IPS-NIHi7 (cell line): ENCODE data around the gene PIP5KL1.

ENCODE experiments used
- DNase-seq: peaks from one replicate; pipeline ENCODE4 v3.0.0; 2012; ENCODE audit warnings: mixed read lengths; ENCODE audit errors: extremely low spot score

The PIP5KL1 gene

DNA sequence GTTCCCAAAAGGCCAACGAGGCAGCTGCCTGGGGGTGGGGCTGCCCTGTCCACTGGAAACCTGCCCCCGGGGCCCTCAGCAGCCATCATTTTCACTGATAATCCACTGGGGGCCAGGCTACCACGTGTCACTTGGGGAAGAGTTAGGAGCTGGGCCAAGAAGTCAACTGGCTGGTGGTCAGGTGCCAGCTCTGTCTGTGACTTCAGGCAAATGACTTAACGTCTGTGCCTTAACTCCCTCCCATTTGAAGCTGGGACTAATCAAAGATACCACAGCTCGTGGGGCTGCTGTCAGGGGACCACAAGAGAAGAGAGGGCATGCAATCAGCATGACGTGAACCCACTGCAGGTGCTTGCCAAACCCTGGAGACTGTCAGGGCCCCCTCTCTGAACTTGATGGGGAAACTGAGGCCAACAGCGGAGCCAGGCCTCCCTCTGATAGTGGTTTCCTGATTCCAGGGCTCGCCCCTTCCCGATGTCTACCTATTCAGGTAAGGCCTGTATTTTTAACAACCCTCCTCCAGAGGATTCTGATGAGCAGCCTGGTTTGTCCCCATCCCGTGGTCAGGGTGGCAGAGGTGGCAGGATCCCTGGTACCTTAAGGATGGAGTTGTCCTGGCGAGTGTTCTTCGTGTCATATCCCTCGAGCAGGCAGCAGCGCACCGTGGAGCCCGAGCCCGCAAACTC, 19.4 kb upstream of the PIP5KL1 start:
- DNase-seq = no peak

DNA sequence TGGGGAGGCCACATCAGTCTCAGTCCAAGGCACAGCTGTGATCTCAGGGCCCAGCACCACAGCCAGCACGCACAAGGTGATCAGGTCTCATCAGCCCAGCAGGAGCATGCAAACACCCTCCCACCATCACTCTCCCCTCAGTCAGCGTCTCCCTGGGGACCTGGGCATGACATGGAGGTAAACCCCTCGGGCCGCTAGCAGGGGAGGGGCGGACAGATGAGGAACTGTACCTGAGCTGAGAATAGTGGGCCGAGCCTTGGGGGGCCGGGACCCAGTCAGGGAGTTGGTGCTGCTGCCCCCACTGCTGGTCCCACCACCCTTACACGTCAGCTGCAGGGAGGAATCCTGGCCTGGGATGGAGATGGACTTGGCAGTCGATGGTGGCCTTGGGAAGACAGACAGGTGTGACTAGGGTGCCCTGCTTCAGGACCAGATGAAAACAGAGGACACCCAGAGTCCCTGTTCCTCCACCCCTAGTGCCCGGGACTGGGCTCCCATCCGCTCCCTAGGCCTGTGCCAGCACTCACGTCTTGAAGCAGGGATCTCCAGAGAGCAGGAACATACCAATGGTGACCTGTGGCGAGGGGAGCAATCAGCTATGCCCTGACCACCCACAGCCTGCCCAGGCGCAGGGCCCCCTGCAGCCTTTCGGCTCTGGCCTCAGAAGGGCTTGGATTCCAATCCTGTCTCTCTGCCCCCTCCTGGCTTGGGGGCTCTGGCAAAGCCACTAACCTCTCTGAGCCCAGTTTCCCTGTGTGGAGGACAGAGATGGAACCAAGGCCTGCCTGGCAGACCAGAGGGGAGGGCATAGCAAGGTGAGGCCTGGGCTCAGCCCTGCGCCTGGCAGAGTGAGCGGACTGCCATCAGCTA, 17.5 kb upstream of the PIP5KL1 start:
- DNase-seq = no peak

DNA sequence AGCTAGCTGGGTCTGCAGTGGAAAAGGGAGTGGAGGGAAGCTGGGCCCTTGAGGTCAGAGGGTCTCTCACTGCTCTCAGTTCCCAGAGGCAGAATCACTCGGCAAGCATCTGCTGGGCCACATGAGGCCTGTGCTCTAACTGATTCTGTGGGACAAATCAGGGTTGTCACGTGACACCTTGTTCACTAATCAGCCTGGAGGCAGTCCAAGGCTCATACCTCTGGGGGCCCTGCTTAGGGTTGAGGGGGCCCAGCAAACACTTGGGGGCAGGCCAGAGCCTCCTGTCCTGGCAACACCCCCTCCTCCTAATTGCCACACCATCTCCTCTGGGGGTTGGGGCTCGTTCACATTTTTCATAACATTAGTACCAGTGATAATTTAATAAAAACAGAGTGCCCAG, 16.2 kb upstream of the PIP5KL1 start:
- no peak for DNase-seq

DNA sequence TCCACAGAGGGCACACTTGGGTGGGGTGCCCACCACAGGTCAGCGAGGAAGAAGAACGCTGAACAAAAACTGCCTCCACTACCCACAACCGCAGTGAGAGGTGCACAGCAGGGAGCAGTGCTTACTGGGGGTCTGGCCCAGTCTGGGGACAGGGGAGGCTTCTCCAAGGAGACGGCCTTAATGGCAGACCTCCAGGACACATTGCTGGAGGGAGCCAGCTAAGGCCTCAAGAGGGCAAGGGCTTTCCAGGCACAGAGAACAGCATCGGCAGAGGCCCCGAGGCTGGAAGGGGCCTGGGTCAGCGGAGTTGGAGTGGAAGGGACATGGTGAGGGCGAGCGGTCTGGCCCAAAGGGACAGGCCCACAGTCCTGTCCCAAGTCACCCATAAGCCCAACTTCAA, 15.4 kb upstream of the PIP5KL1 start:
- no peak for DNase-seq

DNA sequence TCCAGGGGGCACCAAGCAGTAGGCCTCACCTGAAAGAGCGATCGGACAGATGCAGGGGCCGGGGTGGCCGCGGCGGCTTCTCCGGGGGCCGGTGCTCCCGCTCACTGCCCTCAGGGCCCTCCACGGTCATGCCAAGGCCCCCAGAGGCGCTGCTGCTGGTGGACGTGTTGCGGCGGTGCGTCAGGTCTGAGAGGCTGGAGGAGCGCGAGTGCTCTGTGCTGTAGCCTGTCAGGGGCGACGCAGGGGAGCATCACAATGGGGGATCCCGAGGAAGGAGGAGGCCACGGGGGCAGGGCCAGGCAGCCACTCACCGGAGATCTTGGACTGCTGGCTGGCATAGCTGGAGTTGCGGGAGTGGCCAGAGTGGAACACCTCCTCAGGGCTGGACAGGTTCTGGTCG, 14.8 kb upstream of the PIP5KL1 start:
- no peak for DNase-seq

DNA sequence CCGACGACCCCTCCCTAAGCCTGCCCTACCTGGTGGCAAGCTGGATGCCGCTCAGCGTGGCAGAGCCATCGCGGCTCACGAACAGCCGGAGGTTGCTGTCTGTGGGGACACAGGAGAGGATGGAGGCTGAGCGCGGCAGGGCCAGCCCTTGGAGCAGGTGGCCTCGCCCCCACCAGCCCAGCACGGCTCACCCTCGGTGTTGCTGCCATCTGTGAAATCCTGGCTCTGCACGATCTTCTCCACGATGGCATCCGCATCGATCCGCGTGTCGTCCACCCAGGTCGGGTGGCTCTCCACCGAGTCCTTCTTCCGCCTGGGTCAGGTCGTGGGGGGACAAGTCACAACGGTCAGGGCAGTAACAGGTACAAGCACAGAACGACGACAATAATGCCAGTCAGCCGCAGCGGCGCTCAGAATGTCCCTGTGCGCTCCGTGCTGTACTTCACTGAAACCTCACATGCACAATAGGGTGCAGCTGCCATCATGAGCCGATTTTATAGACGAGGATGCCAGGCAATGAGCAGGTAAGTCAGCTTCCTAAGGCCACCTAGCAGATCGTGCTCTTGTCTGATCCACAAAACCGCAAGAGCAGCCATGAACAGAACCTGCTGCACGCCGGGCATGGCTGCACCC, 14.1 kb upstream of the PIP5KL1 start:
- no peak for DNase-seq

DNA sequence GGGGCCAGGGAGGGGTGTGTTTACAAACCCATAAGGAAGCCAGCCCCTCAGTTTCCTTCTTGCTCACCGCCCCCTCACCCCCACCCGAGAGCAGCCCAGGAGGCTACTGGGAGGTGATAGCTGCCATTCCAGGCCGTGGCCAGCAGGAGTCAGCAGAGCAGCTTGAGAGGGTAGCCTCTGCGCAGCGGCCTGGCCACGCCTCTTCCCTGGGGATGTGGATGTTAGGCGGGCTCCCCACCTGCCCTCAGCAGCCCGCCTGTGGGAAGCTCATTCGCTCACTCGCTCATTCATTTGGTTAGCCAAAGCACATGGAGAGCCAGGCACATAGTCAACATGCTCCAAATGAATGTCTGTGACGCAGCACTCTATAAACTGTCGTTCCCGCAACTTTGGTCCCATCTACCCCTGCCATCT, 13.2 kb upstream of the PIP5KL1 start:
- DNase-seq = peak; percentile 94

DNA sequence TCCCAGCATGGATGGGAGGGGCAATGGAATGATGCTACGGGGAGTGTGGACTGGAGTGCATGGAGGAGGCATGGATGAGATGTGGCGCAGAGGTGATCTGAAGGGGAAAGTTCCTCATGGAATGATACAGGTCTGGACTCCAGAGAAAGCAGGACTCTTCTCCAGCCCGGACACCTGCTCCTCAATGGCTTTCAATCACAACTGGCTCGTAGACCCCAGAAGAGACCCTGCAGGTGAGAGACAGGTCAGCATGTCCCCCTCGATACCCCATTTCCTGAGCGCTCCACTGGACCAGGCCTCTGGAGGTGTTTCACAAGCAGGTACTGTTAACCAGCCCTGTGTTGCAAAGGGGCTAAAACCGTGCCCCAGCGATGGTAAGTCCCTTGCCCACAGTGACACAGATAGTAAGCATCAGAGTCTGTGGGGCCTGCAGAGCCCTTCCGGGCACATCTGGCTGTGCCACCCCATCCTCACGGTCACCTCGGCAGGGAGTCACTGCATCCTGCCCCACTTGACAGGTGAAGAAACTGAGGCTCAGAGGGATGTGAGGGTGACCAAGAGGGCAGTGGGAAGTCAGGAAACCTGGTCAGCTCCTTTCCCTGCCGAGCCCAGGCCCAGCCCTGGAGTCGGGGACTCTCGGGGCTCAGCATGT, 12.6 kb upstream of the PIP5KL1 start:
- DNase-seq = no peak

DNA sequence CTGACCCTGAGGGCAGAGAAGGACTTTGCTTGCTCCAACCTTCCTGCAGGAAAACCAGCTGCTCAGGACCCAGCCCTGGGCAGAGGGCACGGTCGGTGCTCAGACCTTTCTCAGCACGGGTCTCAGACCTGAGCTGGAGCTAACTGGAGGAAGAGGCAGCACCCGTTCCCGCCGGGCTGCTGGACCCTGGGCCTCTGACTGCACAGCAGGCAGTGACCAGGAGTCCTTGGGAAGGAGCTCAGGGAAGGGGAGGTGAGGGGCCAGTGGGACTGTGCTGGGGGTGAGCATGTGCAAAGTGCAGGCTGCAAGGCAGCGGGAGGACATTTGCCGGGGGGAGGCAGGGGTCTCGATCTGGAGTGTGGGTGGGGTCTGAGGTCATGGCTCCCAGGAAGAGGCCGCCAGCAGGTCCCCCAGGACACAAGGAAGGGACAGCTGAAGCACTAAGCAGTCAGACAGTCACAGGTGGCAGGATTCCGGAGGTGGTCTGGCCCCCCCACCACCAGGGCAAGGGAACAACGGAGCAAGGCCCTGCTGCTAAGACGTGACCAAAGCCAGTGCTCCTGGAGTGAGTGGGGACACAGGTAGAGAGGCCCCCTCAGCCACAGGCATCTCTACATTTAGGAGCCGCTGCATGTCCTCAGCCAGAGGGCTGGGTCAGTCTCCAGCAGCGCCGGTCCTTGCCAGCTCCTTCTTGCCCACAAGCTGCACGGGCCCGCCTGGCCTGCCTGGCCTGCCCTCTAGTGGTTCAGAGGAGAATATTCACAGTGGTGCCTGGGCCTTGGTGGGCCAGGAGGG, 11.8 kb upstream of the PIP5KL1 start:
- peak; percentile 80 for DNase-seq

DNA sequence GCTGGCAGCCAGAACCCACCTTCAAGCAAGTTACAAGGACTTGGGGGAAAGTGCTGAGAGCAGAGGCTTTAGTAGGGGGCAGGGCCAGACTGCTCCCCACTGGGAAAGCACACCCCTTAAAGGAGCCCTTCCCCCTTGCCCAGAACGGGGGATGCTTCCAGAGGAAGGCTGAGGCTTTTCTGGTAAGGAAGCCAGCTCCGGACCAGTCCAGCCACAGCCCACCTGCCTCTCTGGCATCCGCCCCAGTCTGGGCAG, 11.3 kb upstream of the PIP5KL1 start:
- no peak for DNase-seq

DNA sequence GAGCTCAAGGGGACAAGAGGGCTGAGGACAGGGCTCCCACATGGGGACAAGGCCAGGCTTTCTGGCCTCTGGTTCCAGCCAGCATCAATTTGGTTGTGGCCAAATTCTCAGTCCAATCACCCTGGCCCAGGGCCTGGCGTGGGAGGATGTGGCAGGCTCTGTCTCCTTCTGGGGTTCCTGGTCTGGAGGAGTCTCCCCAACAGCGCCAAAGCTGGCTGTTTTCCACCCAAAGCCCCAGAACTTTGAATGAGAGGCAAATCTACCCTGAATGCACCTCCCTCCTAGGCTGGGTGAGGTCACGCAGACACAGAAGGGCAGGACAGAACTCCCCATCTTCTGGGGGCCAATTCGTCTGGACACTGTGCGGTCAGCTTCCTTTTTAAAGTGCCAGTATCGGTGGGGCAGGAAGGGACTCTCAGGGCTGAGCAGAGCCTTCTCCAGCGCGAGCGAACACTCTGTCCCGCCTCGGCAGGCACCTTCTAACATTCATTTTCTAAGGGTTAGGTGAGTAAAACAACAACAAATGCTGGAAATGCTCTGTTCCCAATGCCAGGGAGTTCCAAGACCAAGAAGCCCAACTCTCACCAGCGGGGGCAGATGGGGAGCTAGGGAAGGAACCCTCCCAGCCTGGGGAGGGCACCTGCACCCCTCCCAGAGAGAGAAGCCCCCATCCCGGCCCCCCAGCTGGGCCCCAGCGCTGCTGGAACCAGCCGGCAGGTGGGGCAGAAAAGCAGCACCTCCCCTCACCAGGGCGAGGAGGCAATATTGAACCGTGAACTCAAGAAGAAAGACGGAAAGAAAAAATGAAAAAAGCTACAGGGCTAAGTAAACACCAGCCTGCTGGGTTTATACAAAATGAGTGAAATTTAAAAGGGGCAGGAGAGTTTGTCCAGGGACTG, 10.7 kb upstream of the PIP5KL1 start:
- DNase-seq = no peak

DNA sequence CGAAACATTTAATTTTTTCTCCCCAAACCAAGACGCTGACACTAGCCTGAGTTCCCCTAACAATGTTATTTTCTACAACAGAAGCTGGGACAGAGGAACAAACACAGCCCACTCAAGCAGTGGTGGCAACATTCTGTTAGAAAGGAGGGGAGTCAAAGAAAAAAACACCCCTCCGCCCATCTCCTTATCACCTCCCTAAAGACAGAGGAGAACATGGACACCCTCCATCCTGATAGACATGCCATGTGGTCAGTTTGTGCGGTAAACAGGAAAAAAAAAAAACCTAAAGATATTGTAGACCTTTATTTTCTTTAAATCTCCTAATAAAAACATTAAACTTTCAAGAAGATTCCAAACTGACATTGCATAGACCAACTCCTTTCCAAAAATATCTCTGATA, 10.0 kb upstream of the PIP5KL1 start:
- no peak for DNase-seq

DNA sequence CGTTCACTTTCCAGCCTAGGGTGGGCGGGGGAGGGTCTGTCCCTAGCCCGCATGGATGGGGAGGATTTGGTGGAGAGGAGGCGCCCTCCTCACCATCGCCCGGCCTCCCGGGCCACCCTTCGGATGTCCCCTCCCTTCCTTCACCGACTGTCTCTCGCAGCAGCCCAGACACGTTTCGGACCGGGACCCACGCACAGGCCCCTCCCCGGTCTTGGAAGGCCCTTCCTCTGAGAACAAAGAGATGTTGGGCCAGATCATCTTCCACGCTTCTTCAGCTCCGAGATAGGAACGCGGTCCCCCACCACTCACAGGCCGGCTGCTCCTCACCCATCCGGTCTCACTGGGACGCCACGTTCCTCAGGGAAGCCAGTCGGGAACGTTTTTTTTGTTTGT, 7.7 kb upstream of the PIP5KL1 start:
- peak; percentile 52 for DNase-seq

DNA sequence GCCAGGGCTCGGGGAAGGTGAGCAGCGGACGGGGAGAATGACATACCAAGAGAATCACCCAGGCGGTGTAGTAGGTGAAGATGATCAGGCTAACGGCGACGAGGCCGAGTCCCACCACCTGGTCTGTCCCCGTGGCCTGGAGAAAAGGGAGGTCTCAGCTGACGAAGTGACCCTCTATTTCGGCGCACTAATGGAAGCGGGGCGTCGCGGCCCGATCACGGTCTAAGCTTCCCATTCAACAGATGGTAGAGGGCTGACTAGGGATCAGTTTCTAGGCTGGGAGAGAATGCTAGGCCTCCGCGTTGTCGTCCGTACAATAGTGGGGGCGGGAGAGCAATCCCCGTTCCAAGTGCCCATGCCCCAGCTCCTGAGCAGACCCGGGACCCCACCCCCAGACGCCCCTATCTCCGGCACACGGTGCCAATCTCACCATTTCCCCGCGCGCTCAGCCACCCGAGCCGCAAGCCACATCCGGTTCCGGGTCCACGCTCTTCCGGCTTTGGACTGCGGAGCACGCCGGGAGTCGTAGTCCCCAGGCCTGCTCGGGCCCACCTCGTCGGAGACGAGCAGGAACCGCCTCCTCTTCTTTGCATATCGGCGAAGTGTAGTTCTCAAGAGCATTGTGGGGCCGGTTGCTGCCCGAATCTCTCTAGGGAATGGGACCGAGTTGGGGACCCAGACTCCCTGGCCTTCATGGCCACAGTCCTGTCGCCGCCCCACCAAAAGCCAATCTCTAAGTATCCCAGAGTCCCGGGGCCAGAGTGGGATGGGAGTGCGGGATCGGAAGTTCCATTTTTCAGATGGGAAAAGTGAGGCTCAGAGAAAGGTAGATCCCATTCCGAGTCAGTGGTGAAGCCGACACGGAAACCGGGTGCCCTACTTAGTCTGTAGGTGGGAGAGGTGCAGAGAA, 7.1 kb upstream of the PIP5KL1 start, which contains the start of gene DPM2:
TSS of gene DPM2 (minus strand) at position 467 of the 910 bp plus-strand sequence. CDS start at position 433, 34 bp downstream.
- peak; percentile 91 for DNase-seq

DNA sequence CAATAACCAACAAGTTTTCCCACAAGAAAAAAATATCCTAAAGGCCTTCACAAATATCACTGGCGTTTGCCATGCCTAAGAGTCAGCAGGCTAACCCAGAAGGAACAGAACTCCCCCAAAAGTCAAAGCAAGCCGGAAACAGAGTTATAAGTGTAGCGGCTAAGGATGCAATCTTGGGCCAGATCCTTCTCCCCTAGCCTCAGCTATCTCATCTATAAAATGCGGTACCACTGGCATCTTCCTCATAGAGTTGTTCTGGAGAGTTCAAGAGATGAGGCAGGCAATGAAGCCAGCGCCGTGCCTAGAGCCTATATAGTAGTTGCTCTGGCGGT, 6.4 kb upstream of the PIP5KL1 start:
- no peak for DNase-seq

DNA sequence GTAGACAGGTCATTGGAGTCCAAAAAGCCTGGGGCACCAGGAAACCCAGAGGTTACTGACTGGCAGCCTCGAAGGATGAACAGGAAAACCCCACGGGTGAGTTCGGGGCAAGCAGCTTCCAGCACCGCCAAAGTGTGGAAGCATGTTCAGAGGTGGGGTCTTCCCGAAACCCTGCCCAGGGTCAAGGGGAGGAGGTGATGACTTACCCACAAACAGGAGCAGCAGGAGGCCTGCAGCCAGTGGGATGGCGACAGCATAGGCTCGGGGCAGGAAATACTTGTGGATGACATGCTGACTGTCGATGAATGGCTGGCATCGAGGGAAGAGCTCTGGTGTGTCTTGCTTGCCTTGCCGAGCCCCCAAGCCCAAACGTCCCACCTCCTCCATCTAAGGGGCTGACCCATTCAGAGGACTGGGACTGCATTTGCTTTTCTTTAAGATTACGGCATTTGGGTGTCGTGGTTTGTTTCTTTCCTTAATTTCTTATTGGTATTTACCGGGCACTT, 5.8 kb upstream of the PIP5KL1 start:
- DNase-seq = no peak

DNA sequence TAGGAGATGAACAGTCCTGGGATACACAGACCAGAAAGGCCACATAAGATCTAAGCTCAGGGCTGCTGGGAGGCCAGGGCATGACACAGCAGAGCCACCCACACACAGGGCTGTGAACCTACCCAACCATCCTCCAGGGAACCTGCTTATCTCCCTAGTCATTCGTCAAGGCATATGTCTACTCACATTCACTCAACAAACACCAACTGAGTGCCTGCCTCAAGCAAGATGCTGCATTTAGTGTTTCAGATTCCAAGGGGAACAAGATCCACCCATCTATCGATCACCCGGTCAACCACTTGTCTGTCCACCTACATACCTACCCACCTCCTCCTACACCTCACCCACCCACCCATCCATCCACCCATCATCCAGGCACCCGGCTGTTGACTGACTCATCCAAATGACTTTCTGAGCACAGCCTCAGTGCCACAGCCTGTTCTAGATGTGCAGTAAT, 5.2 kb upstream of the PIP5KL1 start:
- no peak for DNase-seq

DNA sequence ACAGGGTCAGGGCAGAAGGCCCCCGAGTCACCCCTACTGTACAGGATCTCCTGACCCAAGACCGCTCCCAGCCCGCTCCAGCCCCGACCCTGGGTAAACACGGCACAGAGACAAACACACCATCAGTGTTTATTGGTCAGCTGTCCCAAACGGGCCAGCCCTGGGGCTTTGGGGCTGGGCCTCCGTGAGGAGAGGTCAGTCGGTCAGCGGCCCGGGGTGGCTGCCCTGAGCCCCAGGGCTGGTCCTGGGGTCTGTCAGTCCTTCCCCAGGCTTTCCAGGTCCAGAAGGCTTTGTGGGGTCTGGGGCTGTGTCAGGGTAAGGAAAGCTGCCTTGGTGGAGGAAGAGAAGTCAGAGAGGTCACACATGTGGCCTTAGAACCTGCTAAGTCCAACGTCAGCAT, 4.4 kb upstream of the PIP5KL1 start:
- DNase-seq = no peak

DNA sequence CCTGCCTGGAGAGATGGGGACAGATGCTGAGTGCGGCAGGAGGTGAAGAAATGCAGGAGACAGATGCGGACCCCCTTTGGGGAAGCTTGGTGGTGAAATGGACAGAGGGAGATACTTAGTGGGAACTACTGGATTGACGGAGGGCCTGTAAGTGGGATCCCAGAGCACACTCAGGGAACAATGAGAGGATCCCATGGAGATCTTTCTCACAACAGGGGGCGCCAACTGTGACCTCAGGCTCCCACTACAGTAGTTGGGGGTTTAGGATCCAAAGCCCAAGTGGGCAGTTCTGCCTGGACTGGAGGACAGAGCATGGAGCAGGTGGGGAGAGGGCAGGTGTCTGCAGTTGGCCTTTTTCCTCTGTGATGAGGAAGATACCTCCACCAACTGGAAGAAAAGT, 3.7 kb upstream of the PIP5KL1 start:
- no peak for DNase-seq
